HepG2 (cell line): ENCODE data around the gene TSPYL4. TPM values are rescaled to one million over a fixed set of nuclear protein-coding genes. Genes with fewer than 3 reads are reported as not detected.
A peak's percentile ranks its signal among the peaks of the same experiment; 100 is the strongest.

ENCODE experiments used
- ARID3A ChIP-seq: IDR thresholded peaks from 2 replicates; pipeline ENCODE4 v1.6.1; 2012; ENCODE audit warnings: low read depth, low read length, improper control_type of control experiment
- CEBPG ChIP-seq: IDR thresholded peaks from 2 replicates; pipeline ENCODE4 v1.6.1; 2016
- CREB1 ChIP-seq, 2 experiments: fragments of 450-650 bp in 1 of 2; IDR thresholded peaks; 2 replicates each; pipeline ENCODE4 v1.6.1; 2016 to 2017; ENCODE audit warnings: control low read depth in 1 of 2, mild to moderate bottlenecking in 1 of 2, missing compliant biosample characterization in 1 of 2, missing genetic modification characterization in 1 of 2
- CTCF ChIP-seq: sonication (generic); formaldehyde crosslinking; IDR thresholded peaks from 2 replicates; pipeline ENCODE4 v1.5.0; 2020; ENCODE audit warnings: mild to moderate bottlenecking, missing genetic modification reagents, moderate library complexity
- EZH2 ChIP-seq: conservative IDR thresholded peaks from 2 replicates; pipeline ENCODE4 v1.6.1; 2012; ENCODE audit warnings: mild to moderate bottlenecking, low read depth, low read length, moderate library complexity
- RAD51 ChIP-seq: fragments of 450-650 bp; IDR thresholded peaks from 2 replicates; pipeline ENCODE4 v1.6.1; 2016; ENCODE audit warnings: borderline replicate concordance
- SNAPC4 ChIP-seq: sonication (generic); formaldehyde crosslinking; IDR thresholded peaks from 2 replicates; pipeline ENCODE4 v1.4.0; 2020; ENCODE audit warnings: mild to moderate bottlenecking, missing genetic modification reagents
- STAG1 ChIP-seq: sonication (generic); formaldehyde crosslinking; IDR thresholded peaks from 2 replicates; pipeline ENCODE4 v1.4.0; 2020; ENCODE audit warnings: missing genetic modification reagents
- UBTF ChIP-seq: sonication (generic); formaldehyde crosslinking; IDR thresholded peaks from 2 replicates; pipeline ENCODE4 v1.4.0; 2020; ENCODE audit warnings: mild to moderate bottlenecking, missing genetic modification reagents
- ZBTB43 ChIP-seq: sonication (generic); formaldehyde crosslinking; conservative IDR thresholded peaks from 2 replicates; pipeline ENCODE4 v1.4.0; 2020; ENCODE audit warnings: missing genetic modification reagents
- ZBTB46 ChIP-seq: sonication (generic); formaldehyde crosslinking; IDR thresholded peaks from 2 replicates; pipeline ENCODE4 v1.4.0; 2020; ENCODE audit warnings: mild to moderate bottlenecking, missing genetic modification reagents, borderline replicate concordance
- ZNF329 ChIP-seq: sonication (generic); formaldehyde crosslinking; IDR thresholded peaks from 2 replicates; pipeline ENCODE4 v1.9.0; 2021; ENCODE audit warnings: low read depth, mild to moderate bottlenecking, missing genetic modification reagents
- ZNF777 ChIP-seq: sonication (generic); formaldehyde crosslinking; IDR thresholded peaks from 2 replicates; pipeline ENCODE4 v1.4.0; 2020; ENCODE audit warnings: missing genetic modification reagents
- polyA plus RNA-seq, 8 experiments: library from polyadenylated mRNA; depleted of rRNA in 3 of 8; stranded (reverse) in 7 of 8; unstranded in 1 of 8; fragments of >200 nt; fragmentation: Illumina TruSeq in 4 of 8; extraction: Trizol in 4 of 8; gene quantifications; 2 replicates each; pipeline versions ENCODE4 v1.2.1 to v1.2.3, GENCODE V29; 2011 to 2016; ENCODE audit warnings: low read depth in 4 of 8, missing spikeins in 1 of 8, mixed read lengths in 1 of 8; ENCODE audit not compliant: insufficient read depth in 1 of 8
- total RNA-seq, 5 experiments: library from RNA; depleted of rRNA; stranded (reverse); fragments of >200 nt; fragmentation: Illumina TruSeq; extraction: Trizol; gene quantifications; 2 replicates each; pipeline ENCODE4 v1.2.3, GENCODE V29; 2016; ENCODE audit warnings: low read depth in 1 of 5

Gene TSPYL4
- total and polyA plus RNA-seq, 2 of the 13 experiments (the other 11 are each of a cell fraction or from before 2014, with no cell fraction given) = 18.0 to 19.7 TPM

- TF ChIP-seq UBTF (CRISPR knock-in tag) (no peak), CTCF (CRISPR knock-in tag) (peak; percentile 61), ARID3A (peak; percentile 98), ZNF329 (CRISPR knock-in tag) (no peak), ZBTB43 (CRISPR knock-in tag) (0 out of 2 replicates have a peak, but pooled peaks have one; percentile 31), EZH2 (no peak), STAG1 (CRISPR knock-in tag) (peak; percentile 58), CREB1 (IDR thresholded peaks at IDR 0.05) (no peak), CREB1 (CRISPR knock-in tag; IDR thresholded peaks at IDR 0.05) (peak; percentile 13; the same call in 1 of the 2 replicates), ZBTB46 (no peak), RAD51 (no peak), SNAPC4 (CRISPR knock-in tag) (no peak), CEBPG (CRISPR knock-in tag) (peak; percentile 84), ZNF777 (CRISPR knock-in tag) (no peak)
These were observed 36.8 kb downstream of the TSPYL4 start (continued) for GRCh38 chr6:116217069-116217468.
